Measurements from ENCODE around the gene ATP5PO.

The ATP5PO gene

GRCh38 chr21:33915368-33916199, at the start of gene ATP5PO:
TSS of gene ATP5PO (minus strand) at chr21:33915804. CDS start at chr21:33915763, 41 bp downstream.
- DNase-seq (ENCODE audit: low spot score): peak; percentile 62

- no peak for DNase-seq (ENCODE audit: low spot score)
Observed at GRCh38 chr21:33964706-33965325, 49.2 kb upstream of the ATP5PO start.

- no peak for DNase-seq (ENCODE audit: low spot score)
Observed at GRCh38 chr21:33963848-33964555, 48.4 kb upstream of the ATP5PO start.

GRCh38 chr21:33962290-33962689, 46.7 kb upstream of the ATP5PO start:
- DNase-seq (ENCODE audit: low spot score): no peak

- DNase-seq (ENCODE audit: low spot score): no peak
Observed at GRCh38 chr21:33961061-33961460, 45.5 kb upstream of the ATP5PO start.

GRCh38 chr21:33959680-33960079, 44.1 kb upstream of the ATP5PO start:
- DNase-seq (ENCODE audit: low spot score): no peak

GRCh38 chr21:33954395-33954794, 38.8 kb upstream of the ATP5PO start:
- DNase-seq (ENCODE audit: low spot score): no peak

- DNase-seq (ENCODE audit: low spot score): no peak
Observed at GRCh38 chr21:33951276-33952178, 35.9 kb upstream of the ATP5PO start.

GRCh38 chr21:33950431-33951079, 35.0 kb upstream of the ATP5PO start:
- no peak for DNase-seq (ENCODE audit: low spot score)

GRCh38 chr21:33949516-33950430, 34.2 kb upstream of the ATP5PO start:
- no peak for DNase-seq (ENCODE audit: low spot score)

- DNase-seq (ENCODE audit: low spot score): no peak
Observed at GRCh38 chr21:33948951-33949444, 33.4 kb upstream of the ATP5PO start.

GRCh38 chr21:33948096-33948950, 32.7 kb upstream of the ATP5PO start:
- DNase-seq (ENCODE audit: low spot score): no peak

- peak; percentile 39 for DNase-seq (ENCODE audit: low spot score)
Observed at GRCh38 chr21:33947451-33948095, 32.0 kb upstream of the ATP5PO start.

GRCh38 chr21:33945652-33946270, 30.2 kb upstream of the ATP5PO start:
- no peak for DNase-seq (ENCODE audit: low spot score)

GRCh38 chr21:33944185-33944763, 28.7 kb upstream of the ATP5PO start:
- DNase-seq (ENCODE audit: low spot score): no peak

GRCh38 chr21:33943293-33943692, 27.7 kb upstream of the ATP5PO start:
- no peak for DNase-seq (ENCODE audit: low spot score)

GRCh38 chr21:33942426-33942825, 26.8 kb upstream of the ATP5PO start:
- DNase-seq (ENCODE audit: low spot score): no peak

- DNase-seq (ENCODE audit: low spot score): no peak
Observed at GRCh38 chr21:33940881-33941245, 25.3 kb upstream of the ATP5PO start.

Measured in HuH-7.5 (cell line).